Brain microvascular endothelial cell (primary cell): Measurements from ENCODE around the gene ZNF407.
"Not testable (repeated sequence)": the region's sequence is repeated elsewhere in the genome, so short reads cannot be mapped to it uniquely, and the experiment has no call there.

ENCODE experiments used
- DNase-seq: peaks from one replicate; pipeline ENCODE4 v3.0.0-alpha.2; 2020
- H3K27ac ChIP-seq: fragments of 250-450 bp; sonication (Bioruptor Pico); 2 replicates; pipeline ENCODE4 v1.5.1; 2020; ENCODE audit warnings: mild to moderate bottlenecking, moderate library complexity
- H3K27me3 ChIP-seq: fragments of 250-450 bp; sonication (Bioruptor Pico); replicated peaks from 2 replicates; pipeline ENCODE4 v1.5.1; 2020; ENCODE audit warnings: mild to moderate bottlenecking
- H3K36me3 ChIP-seq: fragments of 250-450 bp; sonication (Bioruptor Pico); replicated peaks from 2 replicates; pipeline ENCODE4 v1.5.1; 2020; ENCODE audit warnings: mild to moderate bottlenecking
- H3K4me3 ChIP-seq: 2 replicates; pipeline ENCODE4 v1.5.1; 2011; ENCODE audit warnings: low read depth, mild to moderate bottlenecking, control low read depth, low read length, moderate library complexity
- CTCF ChIP-seq: IDR thresholded peaks from 2 replicates; pipeline ENCODE4 v1.5.1; 2011; ENCODE audit warnings: low read depth, mild to moderate bottlenecking, moderate library complexity, low read length, control low read depth, inconsistent platforms; ENCODE audit errors: missing control alignments
- in situ Hi-C: cut with HindIII; loops from 2 replicates; pipeline ENCODE4 v1.10.0; 2017; ENCODE audit warnings: low sequenced_read_pairs, low pct_ligation_motif_present

ZNF407 gene

GRCh38 chr18:75083761-75084160, 486.1 kb downstream of the ZNF407 start:
- H3K27me3 ChIP-seq: no peaks in the 10 kb centered on the region
- no peaks in the 10 kb centered on the region for H3K36me3 ChIP-seq
- no peak overlapping the region for H3K27ac ChIP-seq
- no peak overlapping the region for H3K4me3 ChIP-seq
- no peak for DNase-seq
- no peak for TF ChIP-seq CTCF
- in situ Hi-C loops: no loop called here

GRCh38 chr18:75085676-75086075, 488.0 kb downstream of the ZNF407 start:
- DNase-seq, H3K36me3 ChIP-seq, H3K27me3 ChIP-seq, in situ Hi-C loops, H3K4me3 ChIP-seq, H3K27ac ChIP-seq: not testable (repeated sequence)

GRCh38 chr18:75086494-75087034, 488.9 kb downstream of the ZNF407 start:
- Histone ChIP-seq H3K27ac (no peak overlapping the region), H3K4me3 (no peak overlapping the region), H3K36me3 (no peaks in the 10 kb centered on the region), H3K27me3 (no peaks in the 10 kb centered on the region)
- in situ Hi-C loops: no loop called here
- TF ChIP-seq CTCF: no peak
- no peak for DNase-seq

GRCh38 chr18:75087119-75088020, 489.7 kb downstream of the ZNF407 start:
- H3K36me3 ChIP-seq: no peaks in the 10 kb centered on the region
- no peak for DNase-seq
- in situ Hi-C loops: no loop called here
- TF ChIP-seq CTCF: no peak
- no peaks in the 10 kb centered on the region for H3K27me3 ChIP-seq
- H3K4me3 ChIP-seq: no peak overlapping the region
- no peak overlapping the region for H3K27ac ChIP-seq

- no peaks in the 10 kb centered on the region for H3K36me3 ChIP-seq
- no peak for TF ChIP-seq CTCF
- H3K27me3 ChIP-seq: no peaks in the 10 kb centered on the region
- no peak for DNase-seq
- in situ Hi-C loops: no loop called here
- no peak overlapping the region for H3K4me3 ChIP-seq
- H3K27ac ChIP-seq: no peak overlapping the region
Measured at GRCh38 chr18:75088021-75088506, 490.4 kb downstream of the ZNF407 start.

- in situ Hi-C loops: no loop called here
- H3K27me3 ChIP-seq: no peaks in the 10 kb centered on the region
- DNase-seq: no peak
- no peak overlapping the region for H3K27ac ChIP-seq
- TF ChIP-seq CTCF: no peak
- H3K36me3 ChIP-seq: no peaks in the 10 kb centered on the region
- no peak overlapping the region for H3K4me3 ChIP-seq
Measured at GRCh38 chr18:75088622-75089211, 491.0 kb downstream of the ZNF407 start.
